A673 (cell line): ENCODE data around the gene ADO.

Experiments
- EZH2 ChIP-seq: fragments of 200-600 bp; sonication (generic); IDR thresholded peaks from 2 replicates; pipeline ENCODE4 v1.6.1; 2017; ENCODE audit warnings: borderline replicate concordance, low read depth, mild to moderate bottlenecking, mixed read lengths, antibody characterized with exemption, low read length; ENCODE audit not compliant: poor library complexity, severe bottlenecking
- TF ChIP-seq, protein P1 (sequence below): fragments of 300-800, 200-600 bp; sonication (generic); conservative IDR thresholded peaks from 2 replicates; pipeline ENCODE4 v1.5.1; 2017; ENCODE audit warnings: low read depth, mild to moderate bottlenecking, antibody characterized with exemption, low read length, moderate library complexity, mixed read lengths

DNA sequence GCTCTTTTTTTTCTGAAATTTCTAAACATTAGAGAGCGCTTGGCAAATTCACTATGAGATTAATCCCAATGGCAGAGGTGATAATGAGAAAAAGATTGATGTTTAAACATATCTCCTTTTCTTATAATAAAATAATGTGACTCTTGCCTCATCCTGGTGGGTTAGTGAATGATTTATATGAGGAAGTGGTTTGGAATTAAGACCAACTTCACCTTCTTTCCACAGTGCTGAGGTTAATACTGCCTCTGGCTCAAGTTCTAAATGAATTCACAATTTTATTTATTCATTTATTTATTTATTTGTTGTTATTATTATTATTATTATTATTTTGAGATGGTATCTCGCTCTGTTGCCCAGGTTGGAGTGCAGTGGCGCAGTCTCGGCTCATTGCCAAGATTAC, 40.5 kb upstream of the ADO start:
- TF ChIP-seq, protein P1, sequence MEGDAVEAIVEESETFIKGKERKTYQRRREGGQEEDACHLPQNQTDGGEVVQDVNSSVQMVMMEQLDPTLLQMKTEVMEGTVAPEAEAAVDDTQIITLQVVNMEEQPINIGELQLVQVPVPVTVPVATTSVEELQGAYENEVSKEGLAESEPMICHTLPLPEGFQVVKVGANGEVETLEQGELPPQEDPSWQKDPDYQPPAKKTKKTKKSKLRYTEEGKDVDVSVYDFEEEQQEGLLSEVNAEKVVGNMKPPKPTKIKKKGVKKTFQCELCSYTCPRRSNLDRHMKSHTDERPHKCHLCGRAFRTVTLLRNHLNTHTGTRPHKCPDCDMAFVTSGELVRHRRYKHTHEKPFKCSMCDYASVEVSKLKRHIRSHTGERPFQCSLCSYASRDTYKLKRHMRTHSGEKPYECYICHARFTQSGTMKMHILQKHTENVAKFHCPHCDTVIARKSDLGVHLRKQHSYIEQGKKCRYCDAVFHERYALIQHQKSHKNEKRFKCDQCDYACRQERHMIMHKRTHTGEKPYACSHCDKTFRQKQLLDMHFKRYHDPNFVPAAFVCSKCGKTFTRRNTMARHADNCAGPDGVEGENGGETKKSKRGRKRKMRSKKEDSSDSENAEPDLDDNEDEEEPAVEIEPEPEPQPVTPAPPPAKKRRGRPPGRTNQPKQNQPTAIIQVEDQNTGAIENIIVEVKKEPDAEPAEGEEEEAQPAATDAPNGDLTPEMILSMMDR, result no peak
- no peak for TF ChIP-seq EZH2
